AG09309 (cell line): ENCODE measurements around the gene ADCY3.

Experiments
- DNase-seq: peaks from one replicate; pipeline ENCODE4 v3.0.0-alpha.2; 2010; ENCODE audit warnings: low read depth
- H3K4me3 ChIP-seq: 2 replicates; pipeline ENCODE4 v1.5.1; 2011; ENCODE audit warnings: mild to moderate bottlenecking, low read depth, low read length, moderate library complexity; ENCODE audit not compliant: control insufficient read depth
- TF ChIP-seq, protein P1 (sequence below): IDR thresholded peaks from 2 replicates; pipeline ENCODE4 v1.5.1; 2011; ENCODE audit warnings: mild to moderate bottlenecking, low read depth, low read length, inconsistent platforms; ENCODE audit not compliant: insufficient read depth, control insufficient read depth; ENCODE audit errors: missing control alignments

Gene ADCY3

DNA sequence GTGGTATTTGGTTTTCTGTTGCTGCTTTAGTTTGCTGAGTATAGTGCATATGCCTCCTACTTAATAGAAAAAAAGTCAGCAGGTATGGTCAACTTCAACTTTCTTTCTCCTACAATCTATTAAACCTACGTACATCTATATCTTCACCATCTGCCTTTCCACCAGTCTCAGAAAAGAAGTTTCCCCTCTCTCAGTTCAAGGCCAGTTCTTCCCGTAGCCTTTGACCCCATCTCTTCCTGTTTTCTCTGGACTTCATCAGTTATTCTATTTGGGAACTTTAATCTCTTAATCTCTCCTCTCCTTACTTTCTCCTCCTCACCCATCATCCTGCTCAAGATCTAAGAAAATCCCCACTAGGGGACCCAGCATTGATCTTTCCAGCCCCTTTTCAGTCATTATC, 132.5 kb downstream of the ADCY3 start:
- TF ChIP-seq, protein P1, sequence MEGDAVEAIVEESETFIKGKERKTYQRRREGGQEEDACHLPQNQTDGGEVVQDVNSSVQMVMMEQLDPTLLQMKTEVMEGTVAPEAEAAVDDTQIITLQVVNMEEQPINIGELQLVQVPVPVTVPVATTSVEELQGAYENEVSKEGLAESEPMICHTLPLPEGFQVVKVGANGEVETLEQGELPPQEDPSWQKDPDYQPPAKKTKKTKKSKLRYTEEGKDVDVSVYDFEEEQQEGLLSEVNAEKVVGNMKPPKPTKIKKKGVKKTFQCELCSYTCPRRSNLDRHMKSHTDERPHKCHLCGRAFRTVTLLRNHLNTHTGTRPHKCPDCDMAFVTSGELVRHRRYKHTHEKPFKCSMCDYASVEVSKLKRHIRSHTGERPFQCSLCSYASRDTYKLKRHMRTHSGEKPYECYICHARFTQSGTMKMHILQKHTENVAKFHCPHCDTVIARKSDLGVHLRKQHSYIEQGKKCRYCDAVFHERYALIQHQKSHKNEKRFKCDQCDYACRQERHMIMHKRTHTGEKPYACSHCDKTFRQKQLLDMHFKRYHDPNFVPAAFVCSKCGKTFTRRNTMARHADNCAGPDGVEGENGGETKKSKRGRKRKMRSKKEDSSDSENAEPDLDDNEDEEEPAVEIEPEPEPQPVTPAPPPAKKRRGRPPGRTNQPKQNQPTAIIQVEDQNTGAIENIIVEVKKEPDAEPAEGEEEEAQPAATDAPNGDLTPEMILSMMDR: no peak
- DNase-seq: no peak
- H3K4me3 ChIP-seq: no peak overlapping the region

- no peak for DNase-seq
- H3K4me3 ChIP-seq: no peak overlapping the region
- TF ChIP-seq, protein P1: no peak
Measured at GRCh38 chr2:24785671-24786321, 134.2 kb downstream of the ADCY3 start.

GRCh38 chr2:24783641-24784040, 136.4 kb downstream of the ADCY3 start:
- TF ChIP-seq, protein P1: no peak
- H3K4me3 ChIP-seq: no peak overlapping the region
- DNase-seq: no peak

DNA sequence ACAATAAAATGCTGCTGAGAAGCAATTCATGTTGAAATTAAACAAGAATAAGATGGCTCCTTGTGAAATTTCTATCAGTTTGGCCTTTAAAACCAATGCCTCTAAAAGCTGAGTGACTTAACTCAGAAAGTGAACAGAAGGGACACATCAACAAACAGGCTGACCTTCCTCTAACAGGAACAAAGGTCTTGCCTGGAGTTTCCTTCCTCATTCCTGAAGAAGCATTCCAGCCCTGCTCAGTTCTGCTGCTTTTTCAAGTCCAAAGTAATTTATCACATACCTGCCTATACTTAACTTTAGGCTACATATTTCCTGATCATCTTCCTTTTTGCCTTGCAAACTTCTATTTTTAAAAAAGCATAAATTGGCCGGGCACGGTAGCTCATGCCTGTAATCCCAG, 140.9 kb downstream of the ADCY3 start:
- TF ChIP-seq, protein P1: no peak
- no peak overlapping the region for H3K4me3 ChIP-seq
- no peak for DNase-seq

DNA sequence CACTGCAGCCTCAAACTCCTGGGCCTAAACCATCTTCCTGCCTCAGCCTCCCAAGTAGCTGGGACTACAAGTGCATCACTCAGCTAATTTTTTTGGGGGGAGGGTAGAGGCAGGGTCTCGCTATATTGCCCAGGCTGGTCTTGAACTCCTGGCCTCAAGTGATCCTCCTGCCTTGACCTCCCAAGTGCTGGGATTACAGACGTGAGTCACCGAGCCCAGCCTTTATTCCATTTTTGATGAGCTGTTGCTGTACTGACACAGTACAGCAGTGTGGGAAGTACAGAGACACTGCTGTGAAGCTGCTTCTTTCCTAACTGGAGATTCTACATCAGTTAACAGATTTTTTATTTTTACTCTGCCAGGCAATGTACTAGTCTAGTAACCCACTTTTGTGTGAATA, 145.7 kb downstream of the ADCY3 start:
- TF ChIP-seq, protein P1: no peak
- H3K4me3 ChIP-seq: no peak overlapping the region
- DNase-seq: no peak

DNA sequence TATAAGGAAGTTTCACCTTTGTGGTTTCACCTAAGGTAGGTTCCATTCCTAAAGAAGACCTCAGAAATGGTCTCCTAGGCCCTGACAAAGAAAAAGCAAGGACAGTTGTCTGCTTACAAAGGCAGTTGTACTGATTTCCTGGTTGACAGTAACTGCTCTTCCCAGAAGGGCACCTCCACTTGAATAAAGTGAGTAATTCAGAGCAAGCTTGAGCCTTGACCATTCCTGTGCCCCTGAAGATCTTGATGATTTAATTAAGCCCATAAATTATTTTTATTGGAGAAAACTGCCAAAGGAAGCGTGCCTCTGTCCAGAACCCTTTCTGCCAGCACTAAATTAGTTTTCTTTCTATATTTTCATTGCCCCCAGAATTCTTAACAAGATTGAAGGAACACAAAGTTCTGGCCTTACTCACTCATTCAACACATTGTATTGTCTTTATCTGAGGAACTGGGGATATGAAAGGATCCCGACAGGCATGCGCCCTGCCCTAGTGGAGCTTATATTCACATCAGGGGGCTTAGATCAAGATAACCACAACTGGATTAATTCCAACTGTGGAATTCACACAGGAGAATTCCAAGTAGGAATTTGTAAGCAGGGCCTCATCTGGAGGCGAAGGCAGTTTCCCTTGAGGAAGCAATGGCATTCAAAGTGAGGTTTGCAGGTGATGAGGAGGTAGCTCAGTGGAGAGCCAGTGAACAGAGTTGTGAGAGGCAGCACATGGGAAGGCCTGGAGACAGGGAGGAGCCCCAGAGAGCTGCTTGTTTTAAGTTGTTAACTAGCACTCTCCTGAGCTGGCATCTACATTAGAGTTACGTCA, 148.1 kb downstream of the ADCY3 start:
- no peak overlapping the region for H3K4me3 ChIP-seq
- TF ChIP-seq, protein P1: no peak
- DNase-seq: no peak

GRCh38 chr2:24771061-24771460, 149.0 kb downstream of the ADCY3 start:
- no peak for DNase-seq
- TF ChIP-seq, protein P1: no peak
- H3K4me3 ChIP-seq: no peak overlapping the region
